Vagina (tissue), 2 donors: ENCODE measurements around the gene PDE5A.

Source experiments
- CTCF ChIP-seq, 3 experiments: fragments of 450-650 bp in 2 of 3; fragments of 200-600 bp in 1 of 3; sonication (generic) in 1 of 3; IDR thresholded peaks; one replicate each; pipeline ENCODE4 v1.5.1; 2017 to 2019; ENCODE audit warnings: antibody characterized with exemption in 3 of 3, mild to moderate bottlenecking in 2 of 3, moderate library complexity in 2 of 3
- POLR2A ChIP-seq, 2 donors: fragments of 450-650 bp; IDR thresholded peaks; one replicate each; pipeline ENCODE4 v1.6.1; 2017; ENCODE audit warnings: antibody characterized with exemption in 2 of 2, mild to moderate bottlenecking in 2 of 2, moderate library complexity in 2 of 2

GRCh38 chr4:119540249-119540648 is 88.4 kb downstream of the PDE5A start:
- TF ChIP-seq CTCF (IDR thresholded peaks at IDR 0.05) (no peak), POLR2A (IDR thresholded peaks at IDR 0.05) (no peak)
